T-helper 2 cell (primary cell): ENCODE results near the gene GPANK1.
A peak's percentile ranks its signal among the peaks of the same experiment; 100 is the strongest.

ENCODE experiments used
- DNase-seq, 5 experiments: peaks; one replicate each; pipeline versions ENCODE4 v3.0.0 to v3.0.0-alpha.2; 2012 to 2022

The GPANK1 gene

GRCh38 chr6:31690231-31691077, 25.7 kb upstream of the GPANK1 start:
- DNase-seq = no peak

- DNase-seq = no peak
Measured at GRCh38 chr6:31689249-31690110, 24.7 kb upstream of the GPANK1 start.

GRCh38 chr6:31687860-31688693, 23.3 kb upstream of the GPANK1 start:
- DNase-seq = no peak

DNA sequence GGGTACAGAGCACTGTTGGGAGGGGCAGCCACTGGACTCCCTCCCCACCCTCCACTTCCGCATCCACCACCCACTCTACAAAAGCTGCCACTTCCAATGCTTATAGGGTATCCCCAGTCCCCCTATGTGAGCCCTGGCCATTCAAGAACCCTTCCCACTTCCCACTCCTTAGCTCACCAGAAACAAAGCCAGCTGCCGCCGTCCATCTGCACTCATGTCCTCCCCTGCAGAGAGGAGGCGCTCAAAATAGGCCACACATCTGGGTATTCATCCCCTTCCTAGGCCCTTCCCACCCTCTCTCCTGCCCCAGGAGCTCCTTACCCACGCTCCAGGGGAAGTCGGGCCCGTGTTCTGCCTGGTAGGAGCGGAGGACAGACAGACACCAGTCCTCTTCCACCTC, 22.5 kb upstream of the GPANK1 start:
- DNase-seq = no peak

- no peak for DNase-seq
Measured at GRCh38 chr6:31686483-31686882, 21.7 kb upstream of the GPANK1 start.

GRCh38 chr6:31683591-31683990, 18.8 kb upstream of the GPANK1 start:
- DNase-seq = no peak

GRCh38 chr6:31681135-31681671, 16.4 kb upstream of the GPANK1 start:
- peak in 3 of 5 experiments; percentile 25 to 51 (median 38) for DNase-seq

DNA sequence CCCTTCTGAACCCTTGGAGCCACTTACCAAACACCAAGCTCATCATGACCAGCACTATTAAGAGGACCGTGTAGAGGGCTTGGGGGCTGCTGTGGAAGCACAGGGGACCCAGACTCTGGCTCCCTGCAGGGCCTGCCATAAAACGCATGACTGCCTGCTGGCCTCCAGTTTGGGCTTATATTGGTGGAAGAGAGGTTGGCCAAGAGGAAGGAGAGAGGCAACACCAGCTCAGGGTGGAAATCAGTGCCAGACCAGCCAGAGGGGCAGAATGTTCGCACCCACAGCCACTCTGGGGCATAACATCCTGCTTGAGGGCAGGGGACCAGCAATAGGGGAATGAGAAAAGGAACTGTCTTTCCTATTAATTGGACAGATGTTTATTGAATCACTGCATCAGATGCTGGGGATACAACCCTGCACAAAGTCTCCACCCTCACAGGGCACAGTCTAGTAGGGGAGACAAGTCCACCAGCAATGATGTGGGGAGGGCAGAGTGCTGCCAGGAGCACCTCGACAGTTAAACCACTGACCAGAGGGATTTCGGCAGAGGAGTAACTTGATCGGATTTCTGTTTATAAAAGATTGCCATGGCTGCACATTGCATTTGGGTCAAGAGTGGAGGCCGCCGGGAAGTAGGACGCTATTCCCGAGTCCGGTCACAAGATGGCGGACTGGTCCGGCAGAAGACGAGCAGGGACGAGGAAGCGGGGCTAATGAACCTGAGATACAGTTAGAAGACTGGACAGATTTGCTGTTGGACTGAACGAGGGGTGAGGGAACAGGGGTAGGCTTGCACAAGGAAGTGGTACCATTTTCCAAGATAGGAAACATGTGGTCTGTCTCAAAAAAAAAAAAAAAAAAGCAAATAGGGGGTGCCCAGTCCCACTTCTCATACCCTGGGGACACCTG, 15.7 kb upstream of the GPANK1 start, which contains the start of gene LY6G5C:
Gene LY6G5C, minus strand, starts transcription at position 842 of the 909 bp plus-strand sequence. Its CDS starts 694 bp downstream, at position 148.
- peak in 3 of 5 experiments; percentile 44 to 75 (median 45) for DNase-seq

DNA sequence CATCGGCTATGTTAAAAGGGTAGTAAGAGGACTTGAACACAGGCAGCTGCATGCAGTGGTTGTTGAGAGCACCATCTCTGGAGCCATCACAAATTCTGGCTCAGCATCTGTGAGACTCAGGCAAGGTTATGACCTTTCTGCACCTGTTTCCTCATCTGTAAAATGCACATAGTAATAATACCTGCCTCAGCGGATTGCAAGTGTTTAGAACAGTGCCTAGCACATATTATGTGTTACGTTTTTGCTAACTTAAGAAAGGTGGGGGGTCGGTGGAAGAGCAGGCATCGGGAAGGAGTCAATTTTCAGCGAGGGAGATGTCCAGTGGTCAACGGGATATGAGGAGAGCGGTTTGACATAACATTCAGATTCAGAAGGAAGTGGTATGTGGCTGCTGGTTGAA, 13.2 kb upstream of the GPANK1 start:
- DNase-seq = no peak

DNA sequence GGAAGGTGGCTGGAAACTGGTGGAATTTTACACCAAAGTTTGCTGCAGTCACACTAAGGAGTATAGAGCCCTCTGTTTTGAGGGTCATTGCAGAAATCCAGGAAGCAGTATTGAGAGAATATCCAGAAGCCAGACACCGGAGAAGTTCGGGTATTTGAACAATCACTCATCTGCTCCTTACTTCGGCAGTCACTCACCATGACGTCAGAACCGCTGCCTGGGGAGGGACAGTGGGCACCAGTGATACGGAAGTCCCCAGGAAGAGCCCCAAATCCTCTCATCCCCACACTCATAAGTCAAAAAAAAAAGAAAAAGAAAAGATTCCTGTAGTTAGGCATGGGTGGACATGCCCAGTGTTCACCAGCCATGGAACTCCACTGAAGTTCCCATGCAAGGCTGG, 12.1 kb upstream of the GPANK1 start:
- no peak for DNase-seq

- DNase-seq = no peak
Measured at GRCh38 chr6:31676322-31676903, 11.6 kb upstream of the GPANK1 start.

GRCh38 chr6:31669676-31670075, 4.9 kb upstream of the GPANK1 start, which contains the start of gene LY6G5B:
LY6G5B (plus strand) TSS chr6:31669976; CDS start chr6:31670951, 975 bp downstream.
- no peak for DNase-seq

DNA sequence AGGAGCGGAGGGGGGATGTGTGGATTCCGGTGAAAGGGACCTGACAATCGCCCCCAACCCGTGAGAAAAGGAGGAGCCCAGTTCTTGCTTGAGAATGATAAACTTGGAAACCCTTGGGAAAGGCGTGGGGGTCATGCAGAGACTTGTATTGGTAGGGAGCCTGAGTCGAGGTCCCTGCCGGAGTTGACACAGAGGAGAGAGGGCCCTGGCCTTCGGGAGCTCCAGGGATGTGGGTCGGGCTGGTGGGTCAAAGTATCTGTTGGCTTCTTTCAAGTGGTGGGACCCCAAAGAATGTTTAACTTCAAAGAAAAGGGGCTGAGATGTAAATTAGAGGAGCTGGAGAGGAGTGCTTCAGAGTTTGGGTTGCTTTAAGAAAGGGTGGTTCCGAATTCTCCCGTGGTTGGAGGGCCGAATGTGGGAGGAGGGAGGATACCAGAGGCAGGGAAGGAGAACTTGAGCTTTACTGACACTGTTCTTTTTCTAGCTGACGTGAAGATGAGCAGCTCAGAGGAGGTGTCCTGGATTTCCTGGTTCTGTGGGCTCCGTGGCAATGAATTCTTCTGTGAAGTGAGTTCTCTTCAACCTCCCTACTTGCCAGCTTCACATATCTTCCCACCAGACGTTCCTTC, 1.7 kb upstream of the GPANK1 start:
- DNase-seq = no peak

DNA sequence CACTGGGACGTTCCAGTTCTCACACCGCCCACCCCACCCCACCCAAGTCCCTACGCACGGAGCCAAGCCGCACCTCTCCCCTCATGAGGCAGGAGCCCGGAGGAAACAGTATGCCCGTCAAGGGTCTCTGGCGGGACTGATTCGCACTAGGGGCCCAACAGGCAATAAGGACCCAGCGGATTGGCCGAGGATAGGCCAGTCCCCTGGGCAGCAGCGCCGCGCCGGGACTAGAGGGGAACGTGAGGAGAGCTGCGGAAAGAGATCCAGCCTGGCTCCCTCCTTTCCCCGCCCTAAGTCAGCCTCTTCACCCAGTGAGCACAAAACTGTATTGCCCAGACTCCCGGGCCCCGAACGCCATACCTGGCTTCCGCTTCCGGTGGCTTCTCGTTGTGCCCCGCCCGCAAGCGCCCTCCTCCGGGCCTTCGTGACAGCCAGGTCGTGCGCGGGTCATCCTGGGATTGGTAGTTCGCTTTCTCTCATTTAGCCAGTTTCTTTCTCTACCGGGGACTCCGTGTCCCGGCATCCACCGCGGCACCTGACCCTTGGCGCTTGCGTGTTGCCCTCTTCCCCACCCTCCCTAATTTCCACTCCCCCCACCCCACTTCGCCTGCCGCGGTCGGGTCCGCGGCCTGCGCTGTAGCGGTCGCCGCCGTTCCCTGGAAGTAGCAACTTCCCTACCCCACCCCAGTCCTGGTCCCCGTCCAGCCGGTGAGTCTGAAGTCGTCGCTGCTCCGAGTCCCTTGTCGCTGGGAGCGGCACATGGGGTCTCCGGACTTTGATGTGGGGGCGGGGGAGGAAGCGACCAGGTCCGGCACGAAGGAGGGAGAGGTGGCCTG, 922 bp upstream of the GPANK1 start, which contains the start of gene CSNK2B:
Gene CSNK2B, plus strand, starts transcription at position 580 of the 836 bp plus-strand sequence. CDS start 752 bp downstream, outside the sequence.
- peak; percentile 94 to 99 (median 98) for DNase-seq

GRCh38 chr6:31663961-31664789, 622 bp downstream of the GPANK1 start:
- DNase-seq = peak in 1 of 5 experiments; percentile 26

DNA sequence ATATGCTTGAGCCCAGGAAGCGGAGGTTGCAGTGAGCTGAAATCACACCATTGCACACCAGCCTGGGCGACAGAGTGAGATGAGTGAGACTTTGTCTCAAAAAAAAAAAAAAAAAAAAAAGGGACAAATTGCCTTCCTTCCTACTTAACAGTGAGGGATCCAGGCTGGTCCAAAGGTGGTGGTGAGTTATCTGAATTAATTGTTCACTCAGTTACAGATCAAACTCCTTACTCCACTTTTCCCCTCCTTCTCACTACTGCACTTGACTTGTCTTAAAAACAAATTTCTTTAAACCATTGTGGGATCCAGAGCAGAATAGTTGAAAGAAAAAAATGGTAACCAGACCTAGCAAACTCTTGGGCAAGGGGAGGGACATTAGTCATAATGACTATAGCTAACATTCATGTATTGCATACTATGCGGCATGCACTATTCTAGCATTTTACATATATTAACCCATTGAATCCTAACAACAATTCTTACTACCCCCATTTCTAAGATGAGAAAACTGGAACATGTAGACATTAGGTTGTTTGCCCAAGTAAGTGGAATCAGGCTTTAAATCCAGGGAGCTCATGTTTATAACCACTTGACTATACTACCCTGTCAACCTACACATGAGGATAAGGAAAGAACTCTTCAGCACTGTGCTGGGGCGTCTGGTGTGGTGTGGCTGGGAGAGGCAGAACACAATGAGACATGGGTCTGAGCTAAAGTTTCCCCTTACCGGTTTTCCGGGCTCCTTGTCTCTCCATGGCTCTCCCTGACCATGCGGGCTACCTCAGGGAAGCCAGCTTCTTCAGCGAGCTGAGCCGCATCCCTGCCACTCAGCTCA, 1.5 kb downstream of the GPANK1 start:
- DNase-seq = no peak

- DNase-seq = no peak
Measured at GRCh38 chr6:31662124-31662723, 2.6 kb downstream of the GPANK1 start.
